ENCODE data around the gene ITPRID1.

Gene ITPRID1

GRCh38 chr7:31478721-31479120, 35.2 kb upstream of the ITPRID1 start:
- peak overlapping the region; percentile 34 to 91 (median 65); a peak in 21 of 22 replicates for H3K4me2 ChIP-seq

GRCh38 chr7:31487071-31487470, 26.8 kb upstream of the ITPRID1 start:
- peaks cover 3 to 26% (median 9%) of the 10 kb centered on the region in 10 experiments; a peak in 13 of 20 replicates for H3K4me1 ChIP-seq
- TF ChIP-seq Cebpa-rat (IDR thresholded peaks at IDR 0.05) = no peak
- no peaks in the 10 kb centered on the region for H3K27me3 ChIP-seq
- no peak overlapping the region for H3K27ac ChIP-seq
- H3K36me3 ChIP-seq = no peaks in the 10 kb centered on the region
- H3K4me2 ChIP-seq = peak overlapping the region in 2 of 11 experiments; percentile 7 to 42; a peak in 2 of 22 replicates
- H4K20me1 ChIP-seq = no peaks in the 10 kb centered on the region
- H3K9ac ChIP-seq = no peak overlapping the region
- peaks cover 0 to 7% (median 0%) of the 10 kb centered on the region in 11 experiments; a peak in 4 of 22 replicates for H3K9me3 ChIP-seq (replicated peaks in 1 of 11)
- H3K4me3 ChIP-seq = no peak overlapping the region

More at GRCh38 chr7:31478721-31479120, 35.2 kb upstream of the ITPRID1 start:
- Histone ChIP-seq H3K9me3 (replicated peaks in 1 of 11) (no peaks in the 10 kb centered on the region), H3K9ac (peak overlapping the region in 3 of 11 experiments; percentile 16 to 30 (median 28); a peak in 3 of 22 replicates), H3K4me1 (peaks cover 8 to 24% (median 14%) of the 10 kb centered on the region in 10 experiments; a peak in 19 of 20 replicates), H3K27me3 (no peaks in the 10 kb centered on the region), H3K27ac (peak overlapping the region in 7 of 11 experiments; percentile 11 to 64 (median 43); a peak in 10 of 22 replicates), H3K4me3 (peak overlapping the region in 1 of 10 experiments; percentile 1; a peak in 1 of 20 replicates), H3K36me3 (no peaks in the 10 kb centered on the region), H4K20me1 (peaks cover 0 to 4% (median 0%) of the 10 kb centered on the region in 11 experiments; a peak in 1 of 22 replicates)
- no peak for TF ChIP-seq Cebpa-rat (IDR thresholded peaks at IDR 0.05)

GRCh38 chr7:31487476-31487875, 26.4 kb upstream of the ITPRID1 start:
- Histone ChIP-seq H3K4me1 (peaks cover 3 to 26% (median 9%) of the 10 kb centered on the region in 10 experiments; a peak in 16 of 20 replicates), H3K4me2 (peak overlapping the region in 5 of 11 experiments; percentile 7 to 59 (median 42); a peak in 4 of 22 replicates), H3K9me3 (replicated peaks in 1 of 11) (peaks cover 0 to 7% (median 0%) of the 10 kb centered on the region in 11 experiments; a peak in 4 of 22 replicates), H3K27ac (no peak overlapping the region), H3K36me3 (no peaks in the 10 kb centered on the region), H4K20me1 (no peaks in the 10 kb centered on the region), H3K4me3 (no peak overlapping the region), H3K27me3 (no peaks in the 10 kb centered on the region), H3K9ac (no peak overlapping the region)
- TF ChIP-seq Cebpa-rat (IDR thresholded peaks at IDR 0.05) = no peak

- Histone ChIP-seq H3K9ac (no peak overlapping the region), H3K4me1 (peaks cover 3 to 37% (median 19%) of the 10 kb centered on the region in 10 experiments; a peak in 16 of 20 replicates), H4K20me1 (no peaks in the 10 kb centered on the region), H3K27ac (no peak overlapping the region), H3K4me3 (no peak overlapping the region), H3K4me2 (peak overlapping the region in 7 of 11 experiments; percentile 26 to 59 (median 36); a peak in 12 of 22 replicates), H3K9me3 (replicated peaks in 1 of 11) (peaks cover 0 to 7% (median 0%) of the 10 kb centered on the region in 11 experiments; a peak in 5 of 22 replicates), H3K27me3 (no peaks in the 10 kb centered on the region), H3K36me3 (no peaks in the 10 kb centered on the region)
- no peak for TF ChIP-seq Cebpa-rat (IDR thresholded peaks at IDR 0.05)
These were observed 25.2 kb upstream of the ITPRID1 start for GRCh38 chr7:31488562-31489203.

GRCh38 chr7:31490796-31491314, 23.0 kb upstream of the ITPRID1 start:
- H4K20me1 ChIP-seq = no peaks in the 10 kb centered on the region
- no peak overlapping the region for H3K4me3 ChIP-seq
- TF ChIP-seq Cebpa-rat (IDR thresholded peaks at IDR 0.05) = no peak
- H3K9me3 ChIP-seq (replicated peaks in 1 of 11) = peaks cover 0 to 6% (median 0%) of the 10 kb centered on the region in 11 experiments; a peak in 2 of 22 replicates
- no peak overlapping the region for H3K4me2 ChIP-seq
- H3K36me3 ChIP-seq = no peaks in the 10 kb centered on the region
- no peaks in the 10 kb centered on the region for H3K27me3 ChIP-seq
- H3K27ac ChIP-seq = no peak overlapping the region
- H3K9ac ChIP-seq = no peak overlapping the region
- peaks cover 3 to 52% (median 31%) of the 10 kb centered on the region in 10 experiments; a peak in 16 of 20 replicates for H3K4me1 ChIP-seq

GRCh38 chr7:31492086-31492485, 21.8 kb upstream of the ITPRID1 start:
- Histone ChIP-seq H3K27ac (no peak overlapping the region), H3K4me2 (0 out of 22 replicates have a peak overlapping the region, but pooled peaks of 1 of the 11 experiments have one; percentile 83), H3K27me3 (no peaks in the 10 kb centered on the region), H3K36me3 (no peaks in the 10 kb centered on the region), H3K4me1 (peaks cover 3 to 50% (median 31%) of the 10 kb centered on the region in 10 experiments; a peak in 16 of 20 replicates), H3K9ac (no peak overlapping the region), H3K9me3 (replicated peaks in 1 of 11) (peaks cover 0 to 11% (median 0%) of the 10 kb centered on the region in 11 experiments; a peak in 2 of 22 replicates), H3K4me3 (no peak overlapping the region), H4K20me1 (no peaks in the 10 kb centered on the region)
- no peak for TF ChIP-seq Cebpa-rat (IDR thresholded peaks at IDR 0.05)

GRCh38 chr7:31493714-31494181, 20.1 kb upstream of the ITPRID1 start:
- Histone ChIP-seq H3K4me2 (peak overlapping the region in 9 of 11 experiments; percentile 19 to 83 (median 53); a peak in 15 of 22 replicates), H3K4me3 (no peak overlapping the region), H3K27ac (peak overlapping the region in 8 of 11 experiments; percentile 35 to 74 (median 60); a peak in 15 of 22 replicates), H3K4me1 (peaks cover 0 to 36% (median 20%) of the 10 kb centered on the region in 10 experiments; a peak in 14 of 20 replicates), H3K9ac (peak overlapping the region in 1 of 11 experiments; percentile 26; a peak in 1 of 22 replicates), H3K9me3 (replicated peaks in 1 of 11) (peaks cover 0 to 11% (median 0%) of the 10 kb centered on the region in 11 experiments; a peak in 2 of 22 replicates), H4K20me1 (no peaks in the 10 kb centered on the region), H3K27me3 (no peaks in the 10 kb centered on the region), H3K36me3 (no peaks in the 10 kb centered on the region)
- peak in 8 of 11 experiments; percentile 37 to 83 (median 68); a peak in 10 of 22 replicates for TF ChIP-seq Cebpa-rat (IDR thresholded peaks at IDR 0.05)

- Histone ChIP-seq H4K20me1 (no peaks in the 10 kb centered on the region), H3K4me1 (peaks cover 0 to 33% (median 20%) of the 10 kb centered on the region in 10 experiments; a peak in 14 of 20 replicates), H3K36me3 (no peaks in the 10 kb centered on the region), H3K27ac (peak overlapping the region in 8 of 11 experiments; percentile 35 to 74 (median 60); a peak in 14 of 22 replicates), H3K9ac (peak overlapping the region in 1 of 11 experiments; percentile 26; a peak in 1 of 22 replicates), H3K4me3 (no peak overlapping the region), H3K4me2 (peak overlapping the region in 7 of 11 experiments; percentile 7 to 83 (median 53); a peak in 9 of 22 replicates), H3K27me3 (no peaks in the 10 kb centered on the region), H3K9me3 (replicated peaks in 1 of 11) (peaks cover 0 to 11% (median 0%) of the 10 kb centered on the region in 11 experiments; a peak in 2 of 22 replicates)
- no peak for TF ChIP-seq Cebpa-rat (IDR thresholded peaks at IDR 0.05)
These were observed 19.5 kb upstream of the ITPRID1 start for GRCh38 chr7:31494421-31494820.
